HepG2 (cell line): ENCODE results near the gene FRMD5. TPM values are rescaled to one million over a fixed set of nuclear protein-coding genes. Genes with fewer than 3 reads are reported as not detected.

Source experiments
- NFE2L1 ChIP-seq: sonication (generic); formaldehyde crosslinking; IDR thresholded peaks from 2 replicates; pipeline ENCODE4 v1.4.0; 2020; ENCODE audit warnings: missing genetic modification reagents, mild to moderate bottlenecking, borderline replicate concordance
- PRMT3 ChIP-seq: sonication (generic); formaldehyde crosslinking; IDR thresholded peaks from 2 replicates; pipeline ENCODE4 v1.8.1; 2022; ENCODE audit warnings: low read depth, mild to moderate bottlenecking, moderate library complexity, missing genetic modification reagents, borderline replicate concordance
- polyA plus RNA-seq, 8 experiments: library from polyadenylated mRNA; depleted of rRNA in 3 of 8; stranded (reverse) in 7 of 8; unstranded in 1 of 8; fragments of >200 nt; fragmentation: Illumina TruSeq in 4 of 8; extraction: Trizol in 4 of 8; gene quantifications; 2 replicates each; pipeline versions ENCODE4 v1.2.1 to v1.2.3, GENCODE V29; 2011 to 2016; ENCODE audit warnings: low read depth in 4 of 8, missing spikeins in 1 of 8, mixed read lengths in 1 of 8; ENCODE audit not compliant: insufficient read depth in 1 of 8
- total RNA-seq, 5 experiments: library from RNA; depleted of rRNA; stranded (reverse); fragments of >200 nt; fragmentation: Illumina TruSeq; extraction: Trizol; gene quantifications; 2 replicates each; pipeline ENCODE4 v1.2.3, GENCODE V29; 2016; ENCODE audit warnings: low read depth in 1 of 5
- TF ChIP-seq, protein P1 (sequence below): sonication (generic); formaldehyde crosslinking; IDR thresholded peaks from 2 replicates; pipeline ENCODE4 v1.8.0; 2022; ENCODE audit warnings: missing genetic modification reagents, mild to moderate bottlenecking, moderate library complexity, borderline replicate concordance
- TF ChIP-seq, protein P2 (sequence below): sonication (generic); formaldehyde crosslinking; IDR thresholded peaks from 2 replicates; pipeline ENCODE4 v1.4.0; 2020; ENCODE audit warnings: missing genetic modification reagents, borderline replicate concordance
- TF ChIP-seq, protein P3 (sequence below): sonication (generic); formaldehyde crosslinking; IDR thresholded peaks from 2 replicates; pipeline ENCODE4 v1.5.0; 2020; ENCODE audit warnings: missing genetic modification reagents
- TF ChIP-seq, protein P4 (sequence below), 2 experiments: sonication (generic) in 1 of 2; formaldehyde crosslinking in 1 of 2; IDR thresholded peaks; 2 replicates each; pipeline versions ENCODE4 v1.4.0 to v1.6.1; 2018 to 2020; ENCODE audit warnings: missing genetic modification reagents in 2 of 2, borderline replicate concordance in 1 of 2, low read depth in 1 of 2, mild to moderate bottlenecking in 1 of 2, missing biosample characterization in 1 of 2

The FRMD5 gene
- total and polyA plus RNA-seq, 2 of the 13 experiments (the other 11 are each of a cell fraction or from before 2014, with no cell fraction given), result 0.93 to 1.5 TPM

DNA sequence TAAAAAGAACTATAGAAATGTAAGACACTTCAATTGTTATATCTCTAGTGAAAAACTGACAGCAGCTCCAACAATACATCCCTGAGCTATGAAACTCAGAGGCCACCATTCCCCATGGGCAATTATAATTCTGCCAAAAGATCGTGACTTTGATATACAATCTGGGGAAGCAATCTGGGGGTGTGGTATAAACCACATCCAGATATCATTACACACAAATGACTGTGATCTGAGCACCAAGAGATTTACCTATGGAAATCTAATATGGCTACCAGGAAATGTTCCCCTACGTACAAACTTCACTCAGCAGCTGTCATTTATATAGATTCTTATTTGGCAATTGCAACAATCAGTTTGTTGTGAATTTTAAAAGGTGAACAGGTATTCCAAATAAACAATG, 110.3 kb downstream of the FRMD5 start (continued):
- TF ChIP-seq, protein P1, sequence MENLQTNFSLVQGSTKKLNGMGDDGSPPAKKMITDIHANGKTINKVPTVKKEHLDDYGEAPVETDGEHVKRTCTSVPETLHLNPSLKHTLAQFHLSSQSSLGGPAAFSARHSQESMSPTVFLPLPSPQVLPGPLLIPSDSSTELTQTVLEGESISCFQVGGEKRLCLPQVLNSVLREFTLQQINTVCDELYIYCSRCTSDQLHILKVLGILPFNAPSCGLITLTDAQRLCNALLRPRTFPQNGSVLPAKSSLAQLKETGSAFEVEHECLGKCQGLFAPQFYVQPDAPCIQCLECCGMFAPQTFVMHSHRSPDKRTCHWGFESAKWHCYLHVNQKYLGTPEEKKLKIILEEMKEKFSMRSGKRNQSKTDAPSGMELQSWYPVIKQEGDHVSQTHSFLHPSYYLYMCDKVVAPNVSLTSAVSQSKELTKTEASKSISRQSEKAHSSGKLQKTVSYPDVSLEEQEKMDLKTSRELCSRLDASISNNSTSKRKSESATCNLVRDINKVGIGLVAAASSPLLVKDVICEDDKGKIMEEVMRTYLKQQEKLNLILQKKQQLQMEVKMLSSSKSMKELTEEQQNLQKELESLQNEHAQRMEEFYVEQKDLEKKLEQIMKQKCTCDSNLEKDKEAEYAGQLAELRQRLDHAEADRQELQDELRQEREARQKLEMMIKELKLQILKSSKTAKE, result no peak
- TF ChIP-seq, protein P2, sequence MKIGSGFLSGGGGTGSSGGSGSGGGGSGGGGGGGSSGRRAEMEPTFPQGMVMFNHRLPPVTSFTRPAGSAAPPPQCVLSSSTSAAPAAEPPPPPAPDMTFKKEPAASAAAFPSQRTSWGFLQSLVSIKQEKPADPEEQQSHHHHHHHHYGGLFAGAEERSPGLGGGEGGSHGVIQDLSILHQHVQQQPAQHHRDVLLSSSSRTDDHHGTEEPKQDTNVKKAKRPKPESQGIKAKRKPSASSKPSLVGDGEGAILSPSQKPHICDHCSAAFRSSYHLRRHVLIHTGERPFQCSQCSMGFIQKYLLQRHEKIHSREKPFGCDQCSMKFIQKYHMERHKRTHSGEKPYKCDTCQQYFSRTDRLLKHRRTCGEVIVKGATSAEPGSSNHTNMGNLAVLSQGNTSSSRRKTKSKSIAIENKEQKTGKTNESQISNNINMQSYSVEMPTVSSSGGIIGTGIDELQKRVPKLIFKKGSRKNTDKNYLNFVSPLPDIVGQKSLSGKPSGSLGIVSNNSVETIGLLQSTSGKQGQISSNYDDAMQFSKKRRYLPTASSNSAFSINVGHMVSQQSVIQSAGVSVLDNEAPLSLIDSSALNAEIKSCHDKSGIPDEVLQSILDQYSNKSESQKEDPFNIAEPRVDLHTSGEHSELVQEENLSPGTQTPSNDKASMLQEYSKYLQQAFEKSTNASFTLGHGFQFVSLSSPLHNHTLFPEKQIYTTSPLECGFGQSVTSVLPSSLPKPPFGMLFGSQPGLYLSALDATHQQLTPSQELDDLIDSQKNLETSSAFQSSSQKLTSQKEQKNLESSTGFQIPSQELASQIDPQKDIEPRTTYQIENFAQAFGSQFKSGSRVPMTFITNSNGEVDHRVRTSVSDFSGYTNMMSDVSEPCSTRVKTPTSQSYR, result no peak
- no peak for TF ChIP-seq PRMT3 (CRISPR knock-in tag)
- TF ChIP-seq NFE2L1 (CRISPR knock-in tag), result no peak
- TF ChIP-seq, protein P3, sequence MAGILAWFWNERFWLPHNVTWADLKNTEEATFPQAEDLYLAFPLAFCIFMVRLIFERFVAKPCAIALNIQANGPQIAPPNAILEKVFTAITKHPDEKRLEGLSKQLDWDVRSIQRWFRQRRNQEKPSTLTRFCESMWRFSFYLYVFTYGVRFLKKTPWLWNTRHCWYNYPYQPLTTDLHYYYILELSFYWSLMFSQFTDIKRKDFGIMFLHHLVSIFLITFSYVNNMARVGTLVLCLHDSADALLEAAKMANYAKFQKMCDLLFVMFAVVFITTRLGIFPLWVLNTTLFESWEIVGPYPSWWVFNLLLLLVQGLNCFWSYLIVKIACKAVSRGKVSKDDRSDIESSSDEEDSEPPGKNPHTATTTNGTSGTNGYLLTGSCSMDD, result no peak
- TF ChIP-seq, protein P4, sequence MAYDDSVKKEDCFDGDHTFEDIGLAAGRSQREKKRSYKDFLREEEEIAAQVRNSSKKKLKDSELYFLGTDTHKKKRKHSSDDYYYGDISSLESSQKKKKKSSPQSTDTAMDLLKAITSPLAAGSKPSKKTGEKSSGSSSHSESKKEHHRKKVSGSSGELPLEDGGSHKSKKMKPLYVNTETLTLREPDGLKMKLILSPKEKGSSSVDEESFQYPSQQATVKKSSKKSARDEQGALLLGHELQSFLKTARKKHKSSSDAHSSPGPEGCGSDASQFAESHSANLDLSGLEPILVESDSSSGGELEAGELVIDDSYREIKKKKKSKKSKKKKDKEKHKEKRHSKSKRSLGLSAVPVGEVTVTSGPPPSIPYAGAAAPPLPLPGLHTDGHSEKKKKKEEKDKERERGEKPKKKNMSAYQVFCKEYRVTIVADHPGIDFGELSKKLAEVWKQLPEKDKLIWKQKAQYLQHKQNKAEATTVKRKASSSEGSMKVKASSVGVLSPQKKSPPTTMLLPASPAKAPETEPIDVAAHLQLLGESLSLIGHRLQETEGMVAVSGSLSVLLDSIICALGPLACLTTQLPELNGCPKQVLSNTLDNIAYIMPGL (CRISPR knock-in tag; IDR thresholded peaks at IDR 0.05; ENCODE audit: borderline replicate concordance in 1 of 2, low read depth in 1 of 2), result no peak
